ENCODE data around the gene PAK5.

The PAK5 gene

DNA sequence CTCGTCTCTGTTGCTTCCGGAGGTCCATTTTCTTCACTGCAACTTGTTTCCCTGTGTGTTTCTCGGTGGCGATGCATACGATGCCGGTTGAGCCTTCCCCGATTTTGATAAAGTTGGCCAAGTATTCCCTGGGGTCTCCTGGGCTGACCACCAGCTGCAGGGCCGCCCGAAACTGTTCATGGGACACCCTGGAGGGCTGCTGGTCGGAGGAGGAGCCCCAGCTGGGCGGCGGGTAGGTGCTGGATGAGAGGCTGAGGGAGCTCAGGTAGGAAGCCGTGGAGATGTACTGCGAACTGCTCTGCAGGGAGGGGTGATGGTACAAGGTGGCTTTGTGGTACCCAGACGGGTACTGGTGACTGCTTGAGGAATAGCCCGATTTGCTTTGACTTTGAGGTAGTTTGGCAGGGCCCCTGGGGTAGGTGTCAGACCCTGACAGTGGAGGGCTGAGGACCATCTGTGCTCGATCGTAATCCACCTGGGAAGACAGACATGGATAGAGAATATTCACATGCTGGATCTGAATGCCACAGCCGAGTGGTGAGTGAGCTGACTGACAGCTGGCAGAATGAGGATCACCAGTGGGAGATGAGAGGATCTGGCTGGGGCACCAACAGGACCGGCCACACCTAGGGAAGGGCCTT lies 272.8 kb downstream of the PAK5 start:
- Mint-ChIP-seq H3K27me3 (peaks cover 51% of the 10 kb centered on the region), H3K27ac (no peak overlapping the region), H3K9me3 (no peaks in the 10 kb centered on the region), H3K4me3 (no peak overlapping the region), H3K4me1 (ENCODE audit: low read depth) (no peaks in the 10 kb centered on the region), H3K36me3 (ENCODE audit: low read depth) (no peaks in the 10 kb centered on the region)
- intact Hi-C loops (cut with micrococcal nuclease) = no loop called here

DNA sequence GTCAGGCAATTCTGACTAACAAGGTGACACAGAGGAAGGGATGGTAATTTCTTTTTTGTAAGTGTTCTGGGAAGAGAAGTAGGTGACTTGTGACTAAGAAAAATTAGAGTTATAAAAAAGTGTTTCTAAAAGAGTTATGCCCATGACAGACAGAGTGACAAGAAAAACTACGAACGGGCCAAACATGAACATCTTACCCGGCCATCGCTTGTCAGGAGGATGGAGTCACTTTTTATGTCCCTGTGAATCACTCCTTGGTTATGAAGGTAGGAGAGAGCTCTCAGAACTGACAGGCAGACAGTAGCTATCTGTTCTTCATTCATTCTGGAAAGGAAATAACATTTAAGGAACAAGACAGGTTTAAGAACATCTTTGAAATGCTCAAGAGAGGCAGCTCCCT lies 281.5 kb downstream of the PAK5 start:
- Mint-ChIP-seq H3K36me3 (ENCODE audit: low read depth) (no peaks in the 10 kb centered on the region), H3K27ac (no peak overlapping the region)
- intact Hi-C loops (cut with micrococcal nuclease) = no loop called here

DNA sequence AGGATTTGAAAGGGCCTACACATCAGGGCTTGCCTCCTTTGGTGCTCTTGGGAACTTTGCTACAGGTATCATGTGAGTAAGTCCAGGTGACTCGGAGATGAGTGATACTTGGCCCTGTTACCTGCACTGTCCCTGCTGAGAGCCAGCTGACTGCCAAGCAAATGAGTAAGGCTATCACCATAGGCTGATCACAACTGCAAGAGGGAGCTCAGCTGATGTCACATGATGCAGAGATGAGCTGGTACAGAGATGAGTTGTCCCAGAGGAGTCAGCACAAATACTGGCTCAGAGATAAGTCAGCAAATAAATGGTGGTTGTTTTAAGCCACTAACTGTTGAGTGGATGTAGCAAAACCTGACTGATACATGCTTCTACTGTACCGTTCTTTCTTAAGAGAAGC lies 283.1 kb downstream of the PAK5 start:
- H3K9me3 Mint-ChIP-seq = peaks cover 12% of the 10 kb centered on the region
- no peaks in the 10 kb centered on the region for H3K36me3 Mint-ChIP-seq (ENCODE audit: low read depth)

More for the DNA sequence above, 281.5 kb downstream of the PAK5 start:
- Mint-ChIP-seq H3K27me3 (peaks cover 40% of the 10 kb centered on the region), H3K4me1 (ENCODE audit: low read depth) (no peaks in the 10 kb centered on the region), H3K4me3 (no peak overlapping the region), H3K9me3 (peaks cover 12% of the 10 kb centered on the region)

DNA sequence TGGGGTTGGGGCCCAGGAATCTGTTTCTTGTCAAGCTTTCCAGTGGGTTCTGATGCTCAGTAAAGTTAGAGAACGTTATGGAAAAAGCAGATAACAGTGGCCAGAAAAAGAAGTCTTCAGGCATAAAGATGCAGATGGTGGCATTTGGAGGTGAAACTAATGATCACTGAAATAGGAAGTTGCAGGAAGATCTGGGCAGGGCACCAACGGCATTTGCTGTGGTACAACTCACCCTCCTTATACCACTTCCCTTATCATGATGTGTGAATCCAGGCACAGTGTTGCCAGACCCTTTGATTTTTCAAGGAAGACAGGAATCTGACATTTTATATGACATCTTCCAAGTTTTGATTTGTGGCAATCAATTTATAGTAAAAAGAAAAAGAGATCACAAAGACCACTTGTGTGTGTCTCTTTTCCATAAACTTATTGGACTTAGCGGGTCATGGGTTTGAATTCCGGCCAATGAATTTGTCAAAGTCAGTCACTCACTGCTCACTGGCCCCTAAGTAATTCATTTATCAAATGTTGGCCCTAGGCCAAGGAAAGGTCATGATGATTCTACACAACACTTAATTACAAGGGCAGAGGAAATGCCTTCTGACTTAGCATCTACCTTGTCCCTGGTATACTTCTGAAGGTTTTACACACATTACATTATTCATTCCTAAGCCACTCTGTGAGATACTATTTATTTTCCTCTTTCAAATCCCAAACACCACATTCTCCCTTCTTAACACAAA lies 286.9 kb downstream of the PAK5 start:
- Mint-ChIP-seq H3K4me3 (no peak overlapping the region), H3K36me3 (ENCODE audit: low read depth) (no peaks in the 10 kb centered on the region), H3K9me3 (peaks cover 12% of the 10 kb centered on the region), H3K4me1 (ENCODE audit: low read depth) (no peaks in the 10 kb centered on the region), H3K27ac (no peak overlapping the region), H3K27me3 (peaks cover 7% of the 10 kb centered on the region)
- intact Hi-C loops (cut with micrococcal nuclease) = no loop called here

More for the DNA sequence above, 283.1 kb downstream of the PAK5 start:
- no peaks in the 10 kb centered on the region for H3K4me1 Mint-ChIP-seq (ENCODE audit: low read depth)
- peaks cover 26% of the 10 kb centered on the region for H3K27me3 Mint-ChIP-seq
- no peak overlapping the region for H3K4me3 Mint-ChIP-seq
- intact Hi-C loops (cut with micrococcal nuclease) = no loop called here
- H3K27ac Mint-ChIP-seq = no peak overlapping the region

DNA sequence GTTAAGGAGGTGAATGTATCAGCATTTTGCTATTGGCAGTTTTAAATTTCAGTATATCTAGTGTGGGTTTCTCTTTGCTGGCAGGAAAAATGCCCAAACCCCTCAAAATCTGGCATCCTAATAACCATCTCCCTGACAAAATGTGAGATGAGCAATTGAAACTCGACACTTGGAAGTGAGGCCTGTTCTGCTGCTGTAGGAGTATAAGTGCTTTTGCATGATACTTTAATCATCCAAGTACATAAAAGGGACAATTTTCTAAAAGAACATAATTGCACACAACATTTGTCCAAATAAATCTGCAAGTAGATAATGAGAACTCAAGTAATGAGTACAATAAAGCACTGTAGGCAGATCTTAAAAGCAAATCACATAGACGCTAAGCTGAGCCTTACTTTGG lies 288.0 kb downstream of the PAK5 start:
- Mint-ChIP-seq H3K4me3 (no peak overlapping the region), H3K27me3 (peaks cover 13% of the 10 kb centered on the region), H3K27ac (no peak overlapping the region), H3K4me1 (ENCODE audit: low read depth) (no peaks in the 10 kb centered on the region), H3K36me3 (ENCODE audit: low read depth) (no peaks in the 10 kb centered on the region), H3K9me3 (peaks cover 12% of the 10 kb centered on the region)
- intact Hi-C loops (cut with micrococcal nuclease) = no loop called here

DNA sequence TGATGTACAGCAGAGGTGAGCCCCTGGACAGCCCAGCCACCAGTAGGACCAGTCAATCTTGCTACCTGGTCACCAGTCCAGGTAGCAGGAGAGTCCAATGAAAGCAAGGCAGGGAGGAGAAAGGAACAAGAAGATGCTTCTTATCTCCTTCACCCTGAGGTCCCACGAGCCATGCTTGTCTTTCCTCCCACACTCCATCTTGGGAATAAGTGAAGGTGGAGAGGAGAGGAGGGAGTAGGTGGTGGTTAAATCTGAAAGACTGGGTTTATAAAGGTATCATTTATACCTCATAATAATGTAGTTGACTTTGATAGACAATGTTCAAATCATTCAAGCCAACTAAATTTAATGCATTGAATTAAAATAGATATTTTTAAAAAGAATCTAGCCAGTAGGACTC lies 288.6 kb downstream of the PAK5 start:
- Mint-ChIP-seq H3K27me3 (peaks cover 17% of the 10 kb centered on the region), H3K9me3 (peaks cover 12% of the 10 kb centered on the region), H3K36me3 (ENCODE audit: low read depth) (no peaks in the 10 kb centered on the region), H3K4me3 (no peak overlapping the region), H3K27ac (no peak overlapping the region), H3K4me1 (ENCODE audit: low read depth) (no peaks in the 10 kb centered on the region)
- intact Hi-C loops (cut with micrococcal nuclease) = no loop called here

DNA sequence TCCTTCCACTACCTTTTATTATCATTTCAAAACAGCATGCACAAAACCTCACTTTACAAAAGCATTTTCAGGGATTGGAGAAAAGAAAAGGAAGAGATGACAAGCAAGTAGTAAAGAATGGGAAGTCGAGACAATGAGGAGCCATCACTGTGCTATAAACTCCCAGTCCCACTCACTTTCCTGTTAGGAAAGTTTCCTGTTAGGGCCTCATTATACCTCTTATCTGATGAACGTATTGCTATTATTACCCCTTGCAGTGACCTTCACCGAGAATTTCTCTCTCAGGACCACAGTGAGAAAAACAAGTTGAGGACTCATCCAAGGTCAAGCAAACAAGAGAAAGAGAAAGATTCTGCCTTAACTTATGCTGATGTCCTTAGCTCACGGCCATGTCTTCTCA lies 295.7 kb downstream of the PAK5 start:
- Mint-ChIP-seq H3K9me3 (no peaks in the 10 kb centered on the region), H3K4me1 (ENCODE audit: low read depth) (no peaks in the 10 kb centered on the region), H3K4me3 (no peak overlapping the region), H3K27me3 (peaks cover 50% of the 10 kb centered on the region), H3K36me3 (ENCODE audit: low read depth) (no peaks in the 10 kb centered on the region), H3K27ac (no peak overlapping the region)
- intact Hi-C loops (cut with micrococcal nuclease) = no loop called here

DNA sequence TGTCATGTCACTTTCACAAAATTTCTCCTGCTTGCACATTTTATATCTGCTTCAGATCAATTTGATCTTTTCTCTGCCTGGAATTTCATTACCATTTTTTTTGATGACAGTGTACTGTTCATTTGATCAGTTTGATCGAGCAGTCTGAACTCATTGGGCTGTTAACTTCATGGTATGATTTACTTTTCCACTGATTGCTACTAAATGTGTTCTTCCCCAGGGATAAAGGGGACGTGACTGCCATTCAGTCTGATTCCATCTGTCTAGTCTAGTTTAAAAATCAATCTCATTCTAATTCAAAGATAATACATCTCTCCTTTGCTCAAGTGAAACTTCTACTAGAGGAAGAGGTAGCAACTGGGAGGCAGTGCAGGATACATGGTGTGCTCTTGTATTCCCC lies 303.4 kb downstream of the PAK5 start:
- Mint-ChIP-seq H3K4me3 (no peak overlapping the region), H3K27me3 (peaks cover 52% of the 10 kb centered on the region), H3K4me1 (ENCODE audit: low read depth) (no peaks in the 10 kb centered on the region), H3K9me3 (no peaks in the 10 kb centered on the region), H3K36me3 (ENCODE audit: low read depth) (peaks cover 1% of the 10 kb centered on the region), H3K27ac (no peak overlapping the region)
- intact Hi-C loops (cut with micrococcal nuclease) = no loop called here

DNA sequence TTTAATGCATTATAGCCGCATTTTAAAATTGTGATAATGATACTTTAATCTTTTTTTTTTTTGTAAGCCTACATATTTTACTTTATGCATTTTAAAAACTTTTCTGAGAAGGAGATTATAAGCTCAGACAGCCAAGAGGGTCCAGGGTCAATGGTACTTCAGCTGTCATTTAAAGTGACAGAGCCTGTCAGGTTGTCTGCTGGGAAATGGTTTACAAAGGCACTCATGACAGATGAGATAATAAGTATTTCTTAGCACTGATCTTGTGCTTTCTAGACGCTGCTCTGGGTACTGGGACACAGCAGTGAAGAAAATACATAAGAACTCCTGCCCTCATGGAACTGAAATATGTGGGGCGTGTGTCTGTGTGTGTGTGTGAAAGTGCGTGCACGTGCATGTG lies 304.9 kb downstream of the PAK5 start:
- no peaks in the 10 kb centered on the region for H3K4me1 Mint-ChIP-seq (ENCODE audit: low read depth)

DNA sequence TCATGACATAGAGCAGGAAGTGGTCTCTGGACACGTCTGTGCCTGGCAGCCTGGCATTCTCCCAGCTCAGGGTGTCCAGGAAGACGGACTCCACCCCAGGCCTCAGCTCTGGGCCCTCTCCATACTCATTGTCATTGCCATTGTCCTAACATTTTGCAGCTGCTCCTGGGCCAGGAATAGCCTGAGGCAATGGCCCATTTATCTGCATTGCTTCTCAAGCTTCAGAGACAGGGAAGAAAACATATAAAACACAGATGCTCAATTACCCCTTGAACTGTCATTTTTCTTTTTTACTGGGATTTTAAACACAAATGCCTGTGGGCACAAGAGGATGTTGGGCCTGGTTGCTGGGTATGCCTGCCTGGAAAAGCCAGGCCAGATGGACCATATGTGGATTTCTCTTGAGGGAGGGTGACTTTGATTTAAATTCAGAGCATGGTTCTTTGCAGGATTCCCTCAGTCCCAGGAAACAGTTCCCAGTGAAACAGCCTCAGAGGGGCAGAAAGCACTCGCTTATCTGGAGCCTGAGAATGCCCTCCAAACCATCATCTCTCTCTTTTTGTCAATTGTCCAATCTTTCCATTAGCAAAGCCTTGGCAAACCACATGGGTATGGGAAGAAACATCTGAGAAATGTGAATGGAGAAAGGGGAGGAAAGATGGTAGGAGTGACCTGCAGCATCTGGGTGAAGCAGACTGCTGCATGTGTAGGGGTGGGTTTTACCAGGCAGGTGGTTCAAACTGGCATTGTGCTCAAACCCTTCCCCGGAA lies 306.6 kb downstream of the PAK5 start:
- Mint-ChIP-seq H3K4me1 (ENCODE audit: low read depth) (no peaks in the 10 kb centered on the region), H3K36me3 (ENCODE audit: low read depth) (peaks cover 5% of the 10 kb centered on the region), H3K4me3 (no peak overlapping the region), H3K9me3 (no peaks in the 10 kb centered on the region), H3K27ac (no peak overlapping the region), H3K27me3 (peaks cover 48% of the 10 kb centered on the region)
- intact Hi-C loops (cut with micrococcal nuclease) = no loop called here

More for the DNA sequence above, 304.9 kb downstream of the PAK5 start:
- intact Hi-C loops (cut with micrococcal nuclease) = no loop called here
- H3K36me3 Mint-ChIP-seq (ENCODE audit: low read depth) = peaks cover 5% of the 10 kb centered on the region
- peaks cover 52% of the 10 kb centered on the region for H3K27me3 Mint-ChIP-seq
- H3K4me3 Mint-ChIP-seq = no peak overlapping the region
- H3K9me3 Mint-ChIP-seq = no peaks in the 10 kb centered on the region
- no peak overlapping the region for H3K27ac Mint-ChIP-seq

DNA sequence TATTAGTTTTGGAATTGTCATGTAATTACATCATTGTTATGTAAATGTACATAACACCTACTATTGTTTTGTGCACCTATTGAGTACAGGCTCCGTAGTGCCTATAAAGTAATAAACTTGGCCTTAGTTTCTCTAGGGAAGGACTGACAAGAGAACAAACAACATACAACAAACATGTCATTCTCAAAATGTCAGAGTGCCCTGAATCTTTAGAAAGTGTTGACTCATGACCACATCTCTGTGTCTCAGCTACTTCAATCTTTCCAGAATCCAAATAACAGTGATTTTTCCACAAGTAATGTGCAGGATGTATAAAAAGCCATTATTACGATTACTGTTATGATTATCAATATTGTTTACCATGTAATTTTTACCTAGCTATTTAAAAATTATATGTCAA lies 307.3 kb downstream of the PAK5 start:
- peaks cover 5% of the 10 kb centered on the region for H3K36me3 Mint-ChIP-seq (ENCODE audit: low read depth)
- no peaks in the 10 kb centered on the region for H3K4me1 Mint-ChIP-seq (ENCODE audit: low read depth)
- no peaks in the 10 kb centered on the region for H3K9me3 Mint-ChIP-seq
- peaks cover 44% of the 10 kb centered on the region for H3K27me3 Mint-ChIP-seq
- intact Hi-C loops (cut with micrococcal nuclease) = no loop called here
- H3K4me3 Mint-ChIP-seq = no peak overlapping the region
- H3K27ac Mint-ChIP-seq = no peak overlapping the region

DNA sequence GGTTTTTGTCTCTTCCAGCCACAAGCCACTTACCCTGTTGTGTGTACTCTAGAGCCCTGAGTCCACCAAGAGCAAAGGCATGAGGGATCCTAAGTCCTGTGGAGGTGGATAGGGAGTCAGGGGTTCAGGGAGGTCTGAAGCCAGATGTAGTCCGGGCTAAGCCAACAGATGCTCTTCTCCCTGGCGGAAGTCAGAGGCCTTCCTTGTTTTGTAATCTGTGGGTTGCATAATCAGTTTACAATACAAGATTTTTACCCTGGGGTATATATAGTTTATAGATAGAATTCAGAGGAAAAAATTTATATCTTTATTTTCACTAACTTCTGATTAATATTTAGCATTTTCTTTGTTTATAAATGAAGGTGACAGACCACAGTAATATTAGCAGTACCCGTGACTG lies 315.2 kb downstream of the PAK5 start:
- no peaks in the 10 kb centered on the region for H3K9me3 Mint-ChIP-seq
- intact Hi-C loops (cut with micrococcal nuclease) = no loop called here
- no peaks in the 10 kb centered on the region for H3K36me3 Mint-ChIP-seq (ENCODE audit: low read depth)
- H3K4me1 Mint-ChIP-seq (ENCODE audit: low read depth) = peaks cover 14% of the 10 kb centered on the region
- no peak overlapping the region for H3K4me3 Mint-ChIP-seq
- H3K27me3 Mint-ChIP-seq = peaks cover 23% of the 10 kb centered on the region
- no peak overlapping the region for H3K27ac Mint-ChIP-seq

DNA sequence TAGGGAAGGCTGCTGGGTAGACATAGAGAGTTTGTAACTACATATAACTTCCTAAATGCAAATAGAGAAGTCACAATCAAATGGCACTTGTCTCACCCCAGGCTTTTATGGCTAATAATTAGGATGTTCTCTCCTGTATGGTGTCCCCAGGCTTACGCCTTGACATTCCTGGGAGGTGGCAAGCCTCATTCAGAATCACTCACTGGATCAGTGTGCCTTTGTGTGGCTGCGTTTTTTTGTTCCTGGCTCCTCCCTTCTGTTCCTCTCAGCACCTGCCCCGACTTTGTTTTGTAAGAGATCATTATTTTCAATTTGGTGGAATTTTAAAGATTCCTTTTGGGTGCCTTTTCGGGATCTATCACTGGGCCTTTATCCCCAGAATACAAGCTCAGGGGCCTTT lies 318.8 kb downstream of the PAK5 start:
- intact Hi-C loops (cut with micrococcal nuclease) = no loop called here
- peaks cover 51% of the 10 kb centered on the region for H3K27me3 Mint-ChIP-seq
- H3K9me3 Mint-ChIP-seq = no peaks in the 10 kb centered on the region
- no peak overlapping the region for H3K27ac Mint-ChIP-seq
- peaks cover 33% of the 10 kb centered on the region for H3K4me1 Mint-ChIP-seq (ENCODE audit: low read depth)
- no peak overlapping the region for H3K4me3 Mint-ChIP-seq
- no peaks in the 10 kb centered on the region for H3K36me3 Mint-ChIP-seq (ENCODE audit: low read depth)

DNA sequence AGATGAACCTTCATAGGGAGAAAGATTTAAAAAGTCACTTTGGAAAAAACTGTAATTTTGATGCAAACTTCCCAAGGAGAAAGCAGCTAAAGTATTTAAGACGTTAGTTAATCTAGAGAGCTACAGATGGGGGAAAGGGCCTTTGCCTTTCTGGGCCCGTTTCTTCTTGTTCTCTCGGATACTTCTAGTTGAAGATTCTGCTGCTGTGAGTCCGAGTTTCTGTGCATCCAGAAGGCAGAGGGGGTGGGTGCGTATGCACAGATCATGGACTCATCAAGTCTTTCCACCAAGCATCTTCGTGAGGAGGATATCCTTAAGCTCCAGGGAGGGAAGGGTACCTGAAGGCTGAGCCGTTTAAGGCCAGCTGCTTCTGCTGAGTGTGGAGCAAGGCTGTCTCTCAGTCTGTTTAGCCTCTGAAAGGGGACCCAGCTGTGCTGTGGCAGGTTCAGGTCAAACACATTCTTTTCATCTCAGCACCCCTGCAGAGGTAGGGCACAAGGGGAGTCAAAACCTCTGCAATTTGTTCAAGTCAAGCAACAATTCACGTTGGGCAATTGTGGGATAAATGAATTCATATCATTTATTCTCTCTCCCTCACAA lies 320.2 kb downstream of the PAK5 start:
- Mint-ChIP-seq H3K36me3 (ENCODE audit: low read depth) (no peaks in the 10 kb centered on the region), H3K27ac (no peak overlapping the region), H3K4me1 (ENCODE audit: low read depth) (peaks cover 46% of the 10 kb centered on the region), H3K27me3 (peaks cover 65% of the 10 kb centered on the region), H3K4me3 (no peak overlapping the region), H3K9me3 (no peaks in the 10 kb centered on the region)
- intact Hi-C loops (cut with micrococcal nuclease) = no loop called here
